GM20000 (cell line): Measurements from ENCODE around the gene CRLF1.
"Not testable (repeated sequence)": the region's sequence is repeated elsewhere in the genome, so short reads cannot be mapped to it uniquely, and the experiment has no call there.

Experiments used
- DNase-seq: peaks from one replicate; pipeline ENCODE4 v3.0.0; 2012; ENCODE audit warnings: low spot score
- TF ChIP-seq, protein P1 (sequence below): IDR thresholded peaks from 2 replicates; pipeline ENCODE4 v1.5.1; 2012; ENCODE audit warnings: mild to moderate bottlenecking, control low read depth; ENCODE audit errors: extremely low read depth, missing control alignments

The CRLF1 gene

DNA sequence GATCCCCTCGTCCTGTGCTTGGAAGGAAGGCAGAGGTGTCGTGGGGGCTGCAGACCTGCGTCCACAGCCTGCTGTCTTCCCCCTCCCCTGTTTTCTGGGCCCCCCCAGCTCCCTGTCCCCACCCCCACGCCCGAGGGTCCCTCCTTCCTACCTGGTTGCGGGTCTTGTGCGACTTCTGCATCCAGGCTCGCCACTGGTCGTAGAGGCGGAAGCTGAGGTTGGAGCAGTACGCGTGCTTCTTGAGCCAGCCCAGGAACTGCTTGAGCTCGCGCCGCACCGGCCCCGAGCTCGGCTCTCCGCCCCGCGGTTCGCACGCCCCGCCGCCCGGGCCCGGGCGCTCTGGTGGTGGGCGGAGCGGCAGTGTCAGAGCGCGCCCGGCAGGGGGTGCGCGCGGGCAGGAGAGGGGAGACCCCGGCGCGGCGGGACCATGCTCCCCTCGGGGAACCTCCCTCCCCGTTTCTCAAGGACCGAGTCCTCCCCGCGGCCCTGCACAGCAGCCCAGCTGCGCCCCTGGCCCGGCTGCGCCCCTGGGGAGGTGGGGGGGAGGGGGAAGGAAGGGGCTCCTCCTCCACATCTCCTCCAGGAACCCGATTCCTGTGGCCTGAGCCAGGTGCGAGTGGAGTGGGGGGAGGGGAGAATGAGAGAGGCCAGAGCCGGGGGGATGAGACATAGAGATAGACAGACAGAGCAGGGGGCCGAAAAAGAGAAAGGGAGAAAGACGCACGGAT lies 12.3 kb downstream of the CRLF1 start:
- DNase-seq: peak; percentile 96
- TF ChIP-seq, protein P1, sequence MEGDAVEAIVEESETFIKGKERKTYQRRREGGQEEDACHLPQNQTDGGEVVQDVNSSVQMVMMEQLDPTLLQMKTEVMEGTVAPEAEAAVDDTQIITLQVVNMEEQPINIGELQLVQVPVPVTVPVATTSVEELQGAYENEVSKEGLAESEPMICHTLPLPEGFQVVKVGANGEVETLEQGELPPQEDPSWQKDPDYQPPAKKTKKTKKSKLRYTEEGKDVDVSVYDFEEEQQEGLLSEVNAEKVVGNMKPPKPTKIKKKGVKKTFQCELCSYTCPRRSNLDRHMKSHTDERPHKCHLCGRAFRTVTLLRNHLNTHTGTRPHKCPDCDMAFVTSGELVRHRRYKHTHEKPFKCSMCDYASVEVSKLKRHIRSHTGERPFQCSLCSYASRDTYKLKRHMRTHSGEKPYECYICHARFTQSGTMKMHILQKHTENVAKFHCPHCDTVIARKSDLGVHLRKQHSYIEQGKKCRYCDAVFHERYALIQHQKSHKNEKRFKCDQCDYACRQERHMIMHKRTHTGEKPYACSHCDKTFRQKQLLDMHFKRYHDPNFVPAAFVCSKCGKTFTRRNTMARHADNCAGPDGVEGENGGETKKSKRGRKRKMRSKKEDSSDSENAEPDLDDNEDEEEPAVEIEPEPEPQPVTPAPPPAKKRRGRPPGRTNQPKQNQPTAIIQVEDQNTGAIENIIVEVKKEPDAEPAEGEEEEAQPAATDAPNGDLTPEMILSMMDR: peak; percentile 94

DNA sequence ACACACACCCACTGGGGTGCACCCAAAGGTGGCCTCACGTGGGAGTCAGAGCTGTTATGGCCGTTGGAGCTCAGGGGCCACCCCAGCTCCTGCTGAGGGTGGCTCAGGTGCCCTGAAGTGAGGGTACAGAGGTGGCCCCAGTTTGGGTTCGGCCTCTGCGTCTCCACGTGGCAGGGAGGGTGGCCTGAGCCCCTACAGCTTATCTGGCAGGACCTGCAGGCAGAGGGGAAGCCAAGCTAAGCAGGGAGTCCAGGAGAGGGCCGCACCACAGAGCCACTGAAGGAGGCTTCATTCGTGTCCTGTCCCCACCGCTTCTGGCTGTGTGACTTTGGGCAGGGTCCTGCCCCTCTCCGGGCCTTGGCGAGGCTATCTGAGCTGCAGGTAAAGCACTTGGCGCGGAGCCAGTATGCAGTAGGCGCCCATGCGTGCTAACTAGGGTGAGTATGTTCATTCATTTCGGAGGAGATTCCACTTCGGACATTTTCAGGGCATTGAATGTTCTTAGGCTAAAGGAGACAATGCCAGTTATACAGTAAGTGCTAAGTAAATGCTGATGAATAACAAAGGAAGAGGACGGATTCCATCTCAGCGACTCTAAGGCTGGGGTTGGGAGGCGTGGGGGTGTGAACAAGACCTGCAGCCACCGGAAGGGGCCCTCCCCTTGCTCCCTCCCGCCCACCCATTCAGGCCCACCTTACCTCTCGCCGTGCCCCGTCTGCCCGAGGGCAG lies 13.1 kb downstream of the CRLF1 start:
- TF ChIP-seq, protein P1: no peak
- DNase-seq: no peak

DNA sequence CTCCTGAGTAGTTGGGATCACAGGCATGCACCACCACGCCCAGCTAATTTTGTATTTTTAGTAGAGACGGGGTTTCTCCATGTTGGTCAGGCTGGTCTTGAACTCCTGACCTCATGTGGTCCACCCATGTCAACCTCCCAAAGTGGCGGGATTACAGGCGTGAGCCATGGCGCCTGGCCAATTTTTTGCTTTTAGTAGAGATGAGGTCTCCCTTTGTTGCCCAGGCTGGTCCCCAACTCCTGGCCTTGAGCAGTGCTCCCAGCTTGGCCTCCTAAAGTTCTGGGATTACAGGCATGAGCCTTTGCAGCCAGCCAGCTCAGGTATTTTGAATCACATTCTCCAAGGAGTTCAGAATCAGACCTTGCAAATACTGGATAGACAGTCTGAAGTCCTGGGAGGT lies 13.9 kb downstream of the CRLF1 start:
- DNase-seq: not testable (repeated sequence)

DNA sequence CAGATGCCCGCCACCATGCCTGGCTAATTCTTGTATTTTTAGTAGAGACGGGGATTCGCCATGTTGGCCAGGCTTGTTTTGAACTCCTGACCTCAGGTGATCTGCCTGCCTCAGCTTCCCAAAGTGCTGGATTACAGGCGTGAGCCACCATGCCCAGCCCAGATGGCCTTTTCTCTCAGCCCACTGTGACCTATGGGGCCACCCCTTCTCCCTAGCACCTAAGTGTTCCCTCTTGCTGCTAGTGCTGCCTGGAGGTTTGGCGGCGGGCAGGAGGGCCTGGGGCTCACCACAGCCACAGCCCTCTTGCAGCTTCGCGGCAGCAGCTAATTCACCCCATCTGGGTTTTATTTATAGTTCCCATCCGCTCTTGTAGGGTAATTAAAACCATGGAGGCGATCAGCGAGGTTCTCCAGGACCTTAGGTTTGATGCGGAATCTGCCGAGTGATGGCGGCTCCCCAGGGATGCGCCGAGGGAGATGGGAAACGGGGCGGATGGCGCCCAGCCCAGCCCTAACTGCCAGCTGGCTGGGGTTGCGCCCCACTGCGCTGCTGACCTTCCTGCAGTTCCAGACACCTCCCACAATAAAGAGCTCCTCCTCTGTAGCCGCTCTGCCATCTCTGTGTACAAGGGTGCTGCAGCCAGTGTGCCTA lies 14.7 kb downstream of the CRLF1 start:
- no peak for DNase-seq
- TF ChIP-seq, protein P1: no peak

DNA sequence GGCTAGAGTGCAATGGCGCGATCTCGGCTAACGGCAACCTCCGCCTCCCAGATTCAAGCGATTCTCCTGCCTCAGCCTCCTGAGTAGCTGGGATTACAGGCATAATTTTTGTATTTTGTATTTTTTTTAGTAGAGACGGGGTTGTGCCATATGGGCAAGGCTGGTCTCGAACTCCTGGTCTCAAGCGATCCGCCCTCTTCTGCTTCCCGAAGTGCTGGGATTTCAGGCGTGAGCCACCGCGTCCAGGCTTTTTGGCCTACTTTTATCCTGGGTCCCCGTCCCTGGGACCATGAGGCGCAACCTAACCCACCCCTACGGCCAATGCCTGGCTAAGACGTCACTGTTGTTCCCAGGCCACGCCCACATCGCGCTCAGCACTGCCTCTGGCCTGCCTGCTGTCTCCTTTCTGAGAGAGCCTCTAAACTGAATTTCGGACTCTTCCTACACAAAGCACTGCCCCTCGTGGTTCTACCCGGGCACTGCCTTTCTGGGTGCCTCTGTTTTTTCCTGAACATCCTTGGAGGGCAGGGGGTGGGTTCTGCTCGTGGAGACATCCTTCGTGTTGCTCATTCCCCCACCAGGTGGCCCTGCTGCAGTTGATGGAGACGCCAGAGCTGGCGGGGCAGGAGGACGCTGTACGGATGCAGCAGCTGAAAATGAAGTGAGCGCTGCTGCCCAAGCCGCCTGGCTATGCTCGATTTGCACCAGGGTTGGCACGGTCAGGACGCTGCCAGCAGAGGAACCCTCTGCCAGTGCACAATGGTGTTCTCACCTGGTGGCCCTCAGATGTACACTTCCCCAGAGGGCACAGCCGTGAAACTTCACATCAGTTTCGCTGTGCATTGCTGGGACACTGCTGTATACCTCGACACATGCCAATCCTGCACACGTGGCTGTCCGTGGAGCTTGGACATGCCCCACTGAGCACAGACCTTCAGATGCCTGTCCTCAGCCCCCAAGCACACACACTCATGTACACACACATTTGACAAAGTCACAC lies 16.0 kb downstream of the CRLF1 start:
- DNase-seq: peak; percentile 49
- TF ChIP-seq, protein P1: no peak

DNA sequence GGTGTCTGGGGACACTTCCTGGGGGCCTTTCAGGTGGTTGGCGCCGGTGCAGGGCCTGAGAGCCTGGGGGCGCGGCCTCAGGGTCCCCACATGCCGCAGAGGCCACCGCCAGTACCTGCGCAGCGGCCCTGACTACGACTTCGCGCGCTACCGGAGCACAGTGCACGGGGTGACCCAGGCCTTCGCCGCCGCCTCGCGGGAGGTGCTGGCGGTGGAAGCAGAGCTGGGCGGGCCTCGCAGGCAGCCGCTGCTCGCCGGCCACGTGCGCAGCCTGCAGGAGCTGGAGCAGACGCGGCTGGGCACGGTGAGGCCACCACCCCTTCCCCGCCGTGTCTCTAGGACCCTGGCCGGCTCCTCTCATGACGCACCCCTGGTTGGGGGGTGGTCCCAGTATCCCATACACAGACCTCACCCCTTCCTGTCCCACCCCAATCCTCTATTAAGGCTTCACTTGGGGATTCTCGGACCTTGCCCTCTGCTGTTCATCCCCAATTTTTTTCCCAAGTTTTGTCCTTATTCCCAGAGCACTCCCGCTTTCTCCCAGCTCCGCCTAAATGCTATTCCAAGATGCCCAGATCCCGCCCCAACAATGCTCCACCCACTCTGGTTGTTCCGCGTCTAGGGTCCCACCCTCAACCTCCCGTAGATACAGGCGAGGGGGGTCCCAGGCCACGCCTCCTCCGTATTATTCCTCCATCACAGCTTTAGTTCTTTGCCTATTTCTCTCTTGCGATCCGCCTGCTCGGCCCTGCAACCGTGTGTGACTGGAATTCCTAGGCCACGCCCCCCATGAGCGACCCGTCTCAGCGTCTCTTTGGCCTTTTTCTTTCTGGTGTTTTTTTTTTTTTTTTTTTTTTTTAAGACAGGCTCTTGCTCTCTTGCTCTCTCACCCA lies 17.0 kb downstream of the CRLF1 start:
- TF ChIP-seq, protein P1: peak; percentile 4
- peak; percentile 81 for DNase-seq
